HG03025 (cell line): ENCODE data around the gene GRN.
A peak's percentile ranks its signal among the peaks of the same experiment; 100 is the strongest.
"Not testable (repeated sequence)": the region's sequence is repeated elsewhere in the genome, so short reads cannot be mapped to it uniquely, and the experiment has no call there.

Source experiments
- ATAC-seq: cut with Tn5 transposase; IDR thresholded peaks from one replicate; pipeline ENCODE4 v1.9.1; 2021; ENCODE audit warnings: mild to moderate bottlenecking, moderate library complexity; ENCODE audit not compliant: unreplicated experiment, low FRiP score

GRN gene

GRCh38 chr17:44321246-44322120 is 23.6 kb upstream of the GRN start:
- no peak for ATAC-seq

- no peak for ATAC-seq
Measured at GRCh38 chr17:44322236-44322895, 22.7 kb upstream of the GRN start.

- ATAC-seq: no peak
Measured at GRCh38 chr17:44323359-44324091, 21.6 kb upstream of the GRN start.

- peak; percentile 9 for ATAC-seq
Measured at GRCh38 chr17:44324092-44324570, 21.0 kb upstream of the GRN start.

- peak; percentile 58 for ATAC-seq
Measured at GRCh38 chr17:44324571-44325275, 20.4 kb upstream of the GRN start, which contains the start of gene SLC25A39. Gene SLC25A39, minus strand, starts transcription at chr17:44324823. Its CDS starts 1,261 bp downstream, at chr17:44323562.

GRCh38 chr17:44326861-44327444 is 18.1 kb upstream of the GRN start:
- peak; percentile 45 for ATAC-seq

GRCh38 chr17:44327715-44328449 is 17.2 kb upstream of the GRN start:
- no peak for ATAC-seq

- ATAC-seq: not testable (repeated sequence)
Measured at GRCh38 chr17:44329516-44329915, 15.6 kb upstream of the GRN start.

GRCh38 chr17:44330263-44330662 is 14.8 kb upstream of the GRN start:
- ATAC-seq: not testable (repeated sequence)

GRCh38 chr17:44331249-44331760 is 13.8 kb upstream of the GRN start:
- no peak for ATAC-seq

GRCh38 chr17:44333371-44333770 is 11.7 kb upstream of the GRN start:
- no peak for ATAC-seq

GRCh38 chr17:44334315-44334714 is 10.8 kb upstream of the GRN start:
- no peak for ATAC-seq

GRCh38 chr17:44334727-44335126 is 10.4 kb upstream of the GRN start:
- ATAC-seq: no peak

GRCh38 chr17:44335564-44335963 is 9.5 kb upstream of the GRN start:
- ATAC-seq: no peak

- ATAC-seq: no peak
Measured at GRCh38 chr17:44335968-44336367, 9.1 kb upstream of the GRN start.

- no peak for ATAC-seq
Measured at GRCh38 chr17:44338702-44339101, 6.4 kb upstream of the GRN start.

- ATAC-seq: not testable (repeated sequence)
Measured at GRCh38 chr17:44340553-44340952, 4.5 kb upstream of the GRN start.

- no peak for ATAC-seq
Measured at GRCh38 chr17:44343510-44344209, 1.4 kb upstream of the GRN start.
